Liver (tissue), 9 donors: ENCODE data around the gene UFD1. TPM values are rescaled to one million over a fixed set of nuclear protein-coding genes. Genes with fewer than 3 reads are reported as not detected.

Experiments used
- DNase-seq: peaks from one replicate; pipeline ENCODE4 v3.0.0-alpha.2; 2017; ENCODE audit warnings: low spot score
- H3K27ac ChIP-seq, 2 donors: one replicate each; pipeline ENCODE4 v1.7.0; 2013; ENCODE audit warnings: inconsistent platforms in 2 of 2, low read length in 2 of 2, control low read depth in 1 of 2, low read depth in 1 of 2, mild to moderate bottlenecking in 1 of 2
- H3K27me3 ChIP-seq, 4 donors: one replicate each; pipeline versions ENCODE4 v1.6.1 to v1.7.0; 2013; ENCODE audit warnings: low read length in 3 of 4, inconsistent platforms in 1 of 4, mild to moderate bottlenecking in 1 of 4, moderate library complexity in 1 of 4; ENCODE audit not compliant: control insufficient read depth in 4 of 4, insufficient read depth in 4 of 4
- H3K36me3 ChIP-seq, 4 donors: one replicate each; pipeline versions ENCODE4 v1.6.1 to v1.7.0; 2013; ENCODE audit warnings: low read length in 3 of 4, mild to moderate bottlenecking in 3 of 4, low read depth in 1 of 4, moderate library complexity in 1 of 4; ENCODE audit not compliant: control insufficient read depth in 4 of 4, insufficient read depth in 3 of 4
- H3K4me1 ChIP-seq, 4 donors: one replicate each; pipeline versions ENCODE4 v1.6.1 to v1.7.0; 2013; ENCODE audit warnings: low read length in 3 of 4, mild to moderate bottlenecking in 3 of 4, moderate library complexity in 1 of 4; ENCODE audit not compliant: control insufficient read depth in 4 of 4, insufficient read depth in 4 of 4
- H3K4me3 ChIP-seq, 3 donors: one replicate each; pipeline versions ENCODE4 v1.6.1 to v1.7.0; 2013; ENCODE audit warnings: low read length in 3 of 3, control low read depth in 1 of 3, low read depth in 1 of 3, mild to moderate bottlenecking in 1 of 3
- H3K9ac ChIP-seq, 2 donors: one replicate each; pipeline ENCODE4 v1.7.0; 2013; ENCODE audit warnings: low read length in 2 of 2, mild to moderate bottlenecking in 2 of 2, moderate library complexity in 2 of 2, control low read depth in 1 of 2, low read depth in 1 of 2
- H3K9me3 ChIP-seq, 4 donors: one replicate each; pipeline versions ENCODE4 v1.6.1 to v1.7.0; 2013; ENCODE audit warnings: low read length in 3 of 4; ENCODE audit not compliant: control insufficient read depth in 4 of 4
- FOXA2 ChIP-seq: IDR thresholded peaks from 2 replicates; pipeline ENCODE4 v1.6.1; 2016; ENCODE audit warnings: antibody characterized with exemption
- GABPA ChIP-seq, 2 donors: IDR thresholded peaks in 1 of 2; conservative IDR thresholded peaks in 1 of 2; 2 replicates each; pipeline ENCODE4 v1.6.1; 2016; ENCODE audit warnings: antibody characterized with exemption in 2 of 2, mild to moderate bottlenecking in 1 of 2, moderate library complexity in 1 of 2
- HNF4A ChIP-seq, 2 donors: conservative IDR thresholded peaks; 2 replicates each; pipeline ENCODE4 v1.6.1; 2016; ENCODE audit warnings: antibody characterized with exemption in 2 of 2, mild to moderate bottlenecking in 2 of 2
- HNF4G ChIP-seq: IDR thresholded peaks from 2 replicates; pipeline ENCODE4 v1.6.1; 2016; ENCODE audit warnings: antibody characterized with exemption
- JUND ChIP-seq, 2 donors: IDR thresholded peaks; 2 replicates each; pipeline ENCODE4 v1.6.1; 2016; ENCODE audit warnings: antibody characterized with exemption in 2 of 2
- RXRA ChIP-seq, 2 donors: IDR thresholded peaks; 2 replicates each; pipeline ENCODE4 v1.6.1; 2017 to 2018; ENCODE audit warnings: antibody characterized with exemption in 2 of 2, mild to moderate bottlenecking in 1 of 2
- WGBS: extraction: QIAGEN DNeasy Blood & Tissue Kit; methylation state at CpG from one replicate; pipeline ENCODE4 v1.1.7; 2013; 5-methylcytosine and 5-hydroxymethylcytosine counted together
- polyA plus RNA-seq, 2 donors: library from polyadenylated mRNA; stranded (reverse) in 1 of 2; unstranded in 1 of 2; fragments of 200-250 nt in 1 of 2; fragments of >200 nt in 1 of 2; fragmentation: Nextera tagmentation in 1 of 2; extraction: Ambion mirVana in 1 of 2; gene quantifications; one replicate each; pipeline versions ENCODE4 v1.2.1 to v1.2.3, GENCODE V29; 2013 to 2015
- total RNA-seq, 2 donors: library from RNA; depleted of rRNA; stranded (reverse); fragments of >200 nt; gene quantifications; one replicate each; pipeline ENCODE4 v1.2.3, GENCODE V29; 2014
- TF ChIP-seq, protein P1 (sequence below): IDR thresholded peaks from 2 replicates; pipeline ENCODE4 v1.6.1; 2016; ENCODE audit warnings: antibody characterized with exemption
- TF ChIP-seq, protein P2 (sequence below): IDR thresholded peaks from 2 replicates; pipeline ENCODE4 v1.6.1; 2016; ENCODE audit warnings: antibody characterized with exemption
- TF ChIP-seq, protein P3 (sequence below): fragments of 150-350 bp; IDR thresholded peaks from 2 replicates; pipeline ENCODE4 v1.5.1; 2017; ENCODE audit warnings: improper control_type of control experiment, low read depth, low read length; ENCODE audit not compliant: missing input control
- donor health status: healthy.
- donor health status: healthy.
- donor health status: healthy.
- donor health status: healthy.
- donor health status: healthy.

Gene UFD1
- total and polyA plus RNA-seq, 4 donors = 28.2 to 64.2 (median 54.6) TPM

DNA sequence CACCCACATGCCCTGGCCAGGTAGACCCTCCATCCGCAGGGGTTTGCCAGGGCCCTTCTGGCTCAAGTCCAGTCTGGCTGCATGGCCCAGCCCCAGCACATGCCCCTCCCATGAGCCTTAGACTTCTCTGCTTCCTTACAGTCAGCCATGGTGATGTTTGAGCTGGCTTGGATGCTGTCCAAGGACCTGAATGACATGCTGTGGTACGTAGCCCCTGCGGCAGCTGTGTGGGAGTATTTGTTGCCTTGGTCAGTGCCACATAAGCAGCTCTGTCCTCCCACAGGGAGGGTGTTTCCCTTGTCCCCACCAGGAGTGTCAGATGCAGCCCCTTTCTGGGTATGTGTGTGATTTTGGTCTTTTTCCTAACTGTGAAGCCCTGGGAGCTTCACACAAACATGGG lies 18.3 kb upstream of the UFD1 start:
- no peaks in the 10 kb centered on the region for H3K4me1 ChIP-seq
- no peak overlapping the region for H3K9ac ChIP-seq
- whole genome bisulfite sequencing = 80% methylated on average over 3 of the region's 3 CpGs
- TF ChIP-seq, protein P1, sequence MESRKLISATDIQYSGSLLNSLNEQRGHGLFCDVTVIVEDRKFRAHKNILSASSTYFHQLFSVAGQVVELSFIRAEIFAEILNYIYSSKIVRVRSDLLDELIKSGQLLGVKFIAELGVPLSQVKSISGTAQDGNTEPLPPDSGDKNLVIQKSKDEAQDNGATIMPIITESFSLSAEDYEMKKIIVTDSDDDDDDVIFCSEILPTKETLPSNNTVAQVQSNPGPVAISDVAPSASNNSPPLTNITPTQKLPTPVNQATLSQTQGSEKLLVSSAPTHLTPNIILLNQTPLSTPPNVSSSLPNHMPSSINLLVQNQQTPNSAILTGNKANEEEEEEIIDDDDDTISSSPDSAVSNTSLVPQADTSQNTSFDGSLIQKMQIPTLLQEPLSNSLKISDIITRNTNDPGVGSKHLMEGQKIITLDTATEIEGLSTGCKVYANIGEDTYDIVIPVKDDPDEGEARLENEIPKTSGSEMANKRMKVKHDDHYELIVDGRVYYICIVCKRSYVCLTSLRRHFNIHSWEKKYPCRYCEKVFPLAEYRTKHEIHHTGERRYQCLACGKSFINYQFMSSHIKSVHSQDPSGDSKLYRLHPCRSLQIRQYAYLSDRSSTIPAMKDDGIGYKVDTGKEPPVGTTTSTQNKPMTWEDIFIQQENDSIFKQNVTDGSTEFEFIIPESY = no peak
- TF ChIP-seq, protein P2, sequence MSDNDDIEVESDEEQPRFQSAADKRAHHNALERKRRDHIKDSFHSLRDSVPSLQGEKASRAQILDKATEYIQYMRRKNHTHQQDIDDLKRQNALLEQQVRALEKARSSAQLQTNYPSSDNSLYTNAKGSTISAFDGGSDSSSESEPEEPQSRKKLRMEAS = no peak
- TF ChIP-seq HNF4G (no peak), HNF4A (conservative IDR thresholded peaks at IDR 0.05) (no peak), RXRA (IDR thresholded peaks at IDR 0.05) (no peak), JUND (IDR thresholded peaks at IDR 0.05) (no peak)
- TF ChIP-seq, protein P3, sequence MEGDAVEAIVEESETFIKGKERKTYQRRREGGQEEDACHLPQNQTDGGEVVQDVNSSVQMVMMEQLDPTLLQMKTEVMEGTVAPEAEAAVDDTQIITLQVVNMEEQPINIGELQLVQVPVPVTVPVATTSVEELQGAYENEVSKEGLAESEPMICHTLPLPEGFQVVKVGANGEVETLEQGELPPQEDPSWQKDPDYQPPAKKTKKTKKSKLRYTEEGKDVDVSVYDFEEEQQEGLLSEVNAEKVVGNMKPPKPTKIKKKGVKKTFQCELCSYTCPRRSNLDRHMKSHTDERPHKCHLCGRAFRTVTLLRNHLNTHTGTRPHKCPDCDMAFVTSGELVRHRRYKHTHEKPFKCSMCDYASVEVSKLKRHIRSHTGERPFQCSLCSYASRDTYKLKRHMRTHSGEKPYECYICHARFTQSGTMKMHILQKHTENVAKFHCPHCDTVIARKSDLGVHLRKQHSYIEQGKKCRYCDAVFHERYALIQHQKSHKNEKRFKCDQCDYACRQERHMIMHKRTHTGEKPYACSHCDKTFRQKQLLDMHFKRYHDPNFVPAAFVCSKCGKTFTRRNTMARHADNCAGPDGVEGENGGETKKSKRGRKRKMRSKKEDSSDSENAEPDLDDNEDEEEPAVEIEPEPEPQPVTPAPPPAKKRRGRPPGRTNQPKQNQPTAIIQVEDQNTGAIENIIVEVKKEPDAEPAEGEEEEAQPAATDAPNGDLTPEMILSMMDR = no peak
- no peaks in the 10 kb centered on the region for H3K36me3 ChIP-seq
- no peaks in the 10 kb centered on the region for H3K9me3 ChIP-seq
- no peak for DNase-seq
- no peaks in the 10 kb centered on the region for H3K27me3 ChIP-seq
- no peak overlapping the region for H3K4me3 ChIP-seq
- no peak overlapping the region for H3K27ac ChIP-seq

DNA sequence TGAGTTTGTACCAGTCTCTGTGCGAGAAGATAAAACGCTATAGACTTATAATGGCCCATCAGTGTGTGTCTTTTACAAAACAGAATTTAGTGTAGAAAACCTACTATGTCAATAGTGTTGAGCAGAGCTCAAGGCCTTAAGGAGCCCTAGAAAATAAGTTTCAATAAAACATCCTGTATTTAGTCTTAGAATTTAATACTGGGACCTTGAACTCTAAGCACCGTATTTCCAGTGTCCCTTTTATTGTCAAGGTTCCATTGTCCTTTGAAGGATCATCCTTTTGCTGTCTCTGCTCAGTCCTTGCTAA lies 17.3 kb upstream of the UFD1 start:
- H3K27me3 ChIP-seq = no peaks in the 10 kb centered on the region
- H3K4me1 ChIP-seq = no peaks in the 10 kb centered on the region
- TF ChIP-seq GABPA (IDR thresholded peaks at IDR 0.05 in 1 of 2, conservative IDR thresholded peaks at IDR 0.05 in 1 of 2) (no peak), FOXA2 (no peak), RXRA (IDR thresholded peaks at IDR 0.05) (no peak)
- TF ChIP-seq, protein P3 = no peak
- TF ChIP-seq, protein P1 = no peak
- H3K9me3 ChIP-seq = no peaks in the 10 kb centered on the region
- no peak overlapping the region for H3K4me3 ChIP-seq
- H3K9ac ChIP-seq = no peak overlapping the region
- DNase-seq = no peak
- WGBS = 94% methylated on average over 3 of the region's 3 CpGs
- no peak overlapping the region for H3K27ac ChIP-seq
- H3K36me3 ChIP-seq = no peaks in the 10 kb centered on the region
